ENCODE measurements around the gene WDFY4.

WDFY4 gene

GRCh38 chr10:48705401-48705938 is 20.8 kb downstream of the WDFY4 start:
- in situ Hi-C loops (cut with MboI; ENCODE audit: low sequenced_read_pairs), result no loop called here

- in situ Hi-C loops (cut with MboI; ENCODE audit: low sequenced_read_pairs), result no loop called here
Observed at GRCh38 chr10:48707472-48707871, 22.8 kb downstream of the WDFY4 start.

GRCh38 chr10:48708144-48708543 is 23.5 kb downstream of the WDFY4 start:
- in situ Hi-C loops (cut with MboI; ENCODE audit: low sequenced_read_pairs), result no loop called here

GRCh38 chr10:48710647-48711275 is 26.1 kb downstream of the WDFY4 start:
- in situ Hi-C loops (cut with MboI; ENCODE audit: low sequenced_read_pairs), result no loop called here

GRCh38 chr10:48711830-48712229 is 27.2 kb downstream of the WDFY4 start:
- in situ Hi-C loops (cut with MboI; ENCODE audit: low sequenced_read_pairs), result no loop called here

- in situ Hi-C loops (cut with MboI; ENCODE audit: low sequenced_read_pairs), result no loop called here
Observed at GRCh38 chr10:48714088-48714487, 29.4 kb downstream of the WDFY4 start.

GRCh38 chr10:48716416-48716815 is 31.7 kb downstream of the WDFY4 start:
- in situ Hi-C loops (cut with MboI; ENCODE audit: low sequenced_read_pairs), result no loop called here

- in situ Hi-C loops (cut with MboI; ENCODE audit: low sequenced_read_pairs), result no loop called here
Observed at GRCh38 chr10:48720611-48721010, 35.9 kb downstream of the WDFY4 start.

- in situ Hi-C loops (cut with MboI; ENCODE audit: low sequenced_read_pairs), result no loop called here
Observed at GRCh38 chr10:48722153-48723145, 37.8 kb downstream of the WDFY4 start.

- in situ Hi-C loops (cut with MboI; ENCODE audit: low sequenced_read_pairs), result no loop called here
Observed at GRCh38 chr10:48724127-48724526, 39.5 kb downstream of the WDFY4 start.

- in situ Hi-C loops (cut with MboI; ENCODE audit: low sequenced_read_pairs), result no loop called here
Observed at GRCh38 chr10:48725708-48726107, 41.0 kb downstream of the WDFY4 start.

- in situ Hi-C loops (cut with MboI; ENCODE audit: low sequenced_read_pairs), result no loop called here
Observed at GRCh38 chr10:48727866-48728265, 43.2 kb downstream of the WDFY4 start.

GRCh38 chr10:48729222-48729621 is 44.5 kb downstream of the WDFY4 start:
- in situ Hi-C loops (cut with MboI; ENCODE audit: low sequenced_read_pairs), result no loop called here

GRCh38 chr10:48729941-48730457 is 45.3 kb downstream of the WDFY4 start:
- in situ Hi-C loops (cut with MboI; ENCODE audit: low sequenced_read_pairs), result no loop called here

- in situ Hi-C loops (cut with MboI; ENCODE audit: low sequenced_read_pairs), result no loop called here
Observed at GRCh38 chr10:48731141-48731540, 46.5 kb downstream of the WDFY4 start.

- in situ Hi-C loops (cut with MboI; ENCODE audit: low sequenced_read_pairs), result no loop called here
Observed at GRCh38 chr10:48731654-48732053, 47.0 kb downstream of the WDFY4 start.

GRCh38 chr10:48733329-48733728 is 48.7 kb downstream of the WDFY4 start:
- in situ Hi-C loops (cut with MboI; ENCODE audit: low sequenced_read_pairs), result no loop called here

- in situ Hi-C loops (cut with MboI; ENCODE audit: low sequenced_read_pairs), result no loop called here
Observed at GRCh38 chr10:48735836-48736390, 51.2 kb downstream of the WDFY4 start.

- in situ Hi-C loops (cut with MboI; ENCODE audit: low sequenced_read_pairs), result no loop called here
Observed at GRCh38 chr10:48736596-48736995, 51.9 kb downstream of the WDFY4 start.

- in situ Hi-C loops (cut with MboI; ENCODE audit: low sequenced_read_pairs), result no loop called here
Observed at GRCh38 chr10:48737886-48738285, 53.2 kb downstream of the WDFY4 start.

GRCh38 chr10:48739170-48739569 is 54.5 kb downstream of the WDFY4 start:
- in situ Hi-C loops (cut with MboI; ENCODE audit: low sequenced_read_pairs), result no loop called here
